PFSK-1 (cell line): ENCODE data around the gene KLHDC4.

Source experiments
- POLR2AphosphoS5 ChIP-seq: IDR thresholded peaks from 2 replicates; pipeline ENCODE4 v1.6.1; 2012; ENCODE audit warnings: low read depth, mild to moderate bottlenecking, control low read depth, low read length, moderate library complexity
- REST ChIP-seq, 2 experiments: IDR thresholded peaks; 2 replicates each; pipeline versions ENCODE4 v1.6.1 to v1.8.0; 2011 to 2012; ENCODE audit warnings: low read depth in 2 of 2, low read length in 2 of 2, control low read depth in 1 of 2, inconsistent platforms in 1 of 2, mild to moderate bottlenecking in 1 of 2, moderate library complexity in 1 of 2; ENCODE audit not compliant: insufficient read depth in 1 of 2
- SIN3A ChIP-seq: IDR thresholded peaks from 2 replicates; pipeline ENCODE4 v1.6.1; 2012; ENCODE audit warnings: mild to moderate bottlenecking, low read length, moderate library complexity, borderline replicate concordance; ENCODE audit not compliant: insufficient read depth
- TAF1 ChIP-seq: IDR thresholded peaks from 2 replicates; pipeline ENCODE4 v1.6.1; 2012; ENCODE audit warnings: low read length, control low read depth, borderline replicate concordance; ENCODE audit not compliant: insufficient read depth

- TF ChIP-seq TAF1 (no peak), REST (IDR thresholded peaks at IDR 0.05; ENCODE audit: insufficient read depth in 1 of 2, low read depth in 2 of 2, low read length in 2 of 2) (no peak), POLR2AphosphoS5 (no peak), SIN3A (no peak)
Observed at GRCh38 chr16:87666919-87667318, 98.9 kb downstream of the KLHDC4 start.
